AG10803 (cell line): ENCODE measurements around the gene RERE.
"Not testable (repeated sequence)": the region's sequence is repeated elsewhere in the genome, so short reads cannot be mapped to it uniquely, and the experiment has no call there.

Experiments used
- DNase-seq: peaks from one replicate; pipeline ENCODE4 v3.0.0; 2010; ENCODE audit warnings: low read depth
- H3K4me3 ChIP-seq: 2 replicates; pipeline ENCODE4 v1.5.1; 2011; ENCODE audit warnings: mild to moderate bottlenecking, low read length, control low read depth
- TF ChIP-seq, protein P1 (sequence below): conservative IDR thresholded peaks from 2 replicates; pipeline ENCODE4 v1.5.1; 2011; ENCODE audit warnings: mild to moderate bottlenecking, low read length, control low read depth, inconsistent platforms

RERE gene

DNA sequence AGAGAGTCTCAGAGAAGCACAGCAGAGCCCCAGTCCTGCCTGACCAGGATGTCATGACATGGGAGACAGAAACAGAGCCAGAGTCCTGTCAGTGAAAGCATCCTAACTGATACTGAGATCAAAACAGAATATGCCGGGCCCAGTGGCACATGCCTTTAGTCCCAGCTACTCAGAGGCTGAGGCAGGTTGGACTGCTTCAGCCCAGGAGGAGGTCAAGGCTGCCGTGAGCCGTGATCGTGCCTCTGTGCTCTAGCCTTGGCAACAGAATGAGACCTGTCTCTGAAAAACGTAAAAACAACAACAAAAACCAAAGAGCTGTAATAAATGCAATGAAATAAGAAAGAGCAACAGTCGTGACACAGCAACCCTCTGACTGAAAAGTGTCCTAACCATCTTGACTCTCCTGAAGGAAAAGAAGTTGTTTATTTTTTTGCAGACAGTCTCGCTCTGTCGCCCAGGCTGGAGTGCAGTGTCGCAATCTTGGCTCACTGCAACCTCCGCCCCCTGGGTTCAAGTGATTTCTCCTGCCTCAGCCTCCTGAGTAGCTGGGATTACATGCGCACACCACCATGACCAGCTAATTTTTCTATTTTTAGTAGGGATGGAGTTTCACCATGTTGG lies 310.3 kb downstream of the RERE start:
- DNase-seq = no peak
- H3K4me3 ChIP-seq = no peak overlapping the region
- TF ChIP-seq, protein P1, sequence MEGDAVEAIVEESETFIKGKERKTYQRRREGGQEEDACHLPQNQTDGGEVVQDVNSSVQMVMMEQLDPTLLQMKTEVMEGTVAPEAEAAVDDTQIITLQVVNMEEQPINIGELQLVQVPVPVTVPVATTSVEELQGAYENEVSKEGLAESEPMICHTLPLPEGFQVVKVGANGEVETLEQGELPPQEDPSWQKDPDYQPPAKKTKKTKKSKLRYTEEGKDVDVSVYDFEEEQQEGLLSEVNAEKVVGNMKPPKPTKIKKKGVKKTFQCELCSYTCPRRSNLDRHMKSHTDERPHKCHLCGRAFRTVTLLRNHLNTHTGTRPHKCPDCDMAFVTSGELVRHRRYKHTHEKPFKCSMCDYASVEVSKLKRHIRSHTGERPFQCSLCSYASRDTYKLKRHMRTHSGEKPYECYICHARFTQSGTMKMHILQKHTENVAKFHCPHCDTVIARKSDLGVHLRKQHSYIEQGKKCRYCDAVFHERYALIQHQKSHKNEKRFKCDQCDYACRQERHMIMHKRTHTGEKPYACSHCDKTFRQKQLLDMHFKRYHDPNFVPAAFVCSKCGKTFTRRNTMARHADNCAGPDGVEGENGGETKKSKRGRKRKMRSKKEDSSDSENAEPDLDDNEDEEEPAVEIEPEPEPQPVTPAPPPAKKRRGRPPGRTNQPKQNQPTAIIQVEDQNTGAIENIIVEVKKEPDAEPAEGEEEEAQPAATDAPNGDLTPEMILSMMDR = no peak

DNA sequence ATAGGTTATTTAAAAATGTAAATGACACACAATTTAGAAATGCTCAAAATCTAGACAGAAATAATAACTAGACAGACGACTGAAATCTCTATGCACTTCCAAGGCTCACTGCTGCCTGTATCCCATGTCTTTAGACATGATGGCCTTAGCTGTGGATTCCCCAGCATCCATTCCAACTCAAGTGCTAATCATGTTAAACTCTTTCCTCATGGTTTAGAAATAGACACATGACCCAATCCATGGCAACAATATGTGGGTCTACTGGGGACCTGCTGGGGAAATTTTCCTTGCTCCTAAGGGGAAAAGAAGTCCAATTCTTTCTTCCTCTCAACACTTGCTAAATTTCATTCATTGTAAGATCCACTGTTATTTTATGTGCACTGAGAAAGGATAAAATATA lies 311.0 kb downstream of the RERE start:
- no peak for DNase-seq
- TF ChIP-seq, protein P1 = no peak
- H3K4me3 ChIP-seq = no peak overlapping the region

DNA sequence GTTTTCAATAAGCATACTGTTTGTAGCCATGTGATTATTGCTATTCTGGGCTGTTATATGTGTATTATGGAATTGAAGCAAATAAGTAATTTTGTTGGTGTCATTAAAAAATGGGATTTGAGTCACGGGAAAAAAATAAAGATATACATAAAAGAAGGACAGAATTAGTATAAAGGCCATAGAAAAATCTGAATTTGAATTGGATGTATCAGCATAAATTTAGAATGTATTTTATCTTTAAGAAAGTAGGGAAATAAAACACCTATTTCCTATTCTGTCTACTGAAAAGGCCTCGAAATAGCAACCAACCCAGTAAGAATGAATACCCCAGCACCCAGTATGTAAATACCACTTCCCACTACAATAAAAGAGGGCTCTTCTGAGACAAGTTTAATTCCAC lies 313.6 kb downstream of the RERE start:
- DNase-seq = no peak
- H3K4me3 ChIP-seq = no peak overlapping the region
- TF ChIP-seq, protein P1 = no peak

DNA sequence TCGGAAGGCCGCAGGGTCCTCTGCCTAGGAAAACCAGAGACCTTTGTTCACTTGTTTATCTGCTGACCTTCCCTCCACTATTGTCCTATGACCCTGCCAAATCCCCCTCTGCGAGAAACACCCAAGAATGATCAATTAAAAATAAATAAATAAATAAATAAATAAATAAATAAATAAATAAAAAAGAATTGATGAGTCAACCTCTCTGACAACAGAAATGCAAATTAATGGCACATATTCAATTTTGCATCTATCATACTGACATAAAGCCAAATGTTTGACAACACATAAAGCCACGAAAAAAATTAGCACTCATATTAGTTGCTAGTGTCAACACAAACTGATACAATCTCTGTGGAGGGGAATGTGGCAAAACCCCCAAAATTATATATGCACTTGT lies 314.5 kb downstream of the RERE start:
- not testable (repeated sequence) for DNase-seq

DNA sequence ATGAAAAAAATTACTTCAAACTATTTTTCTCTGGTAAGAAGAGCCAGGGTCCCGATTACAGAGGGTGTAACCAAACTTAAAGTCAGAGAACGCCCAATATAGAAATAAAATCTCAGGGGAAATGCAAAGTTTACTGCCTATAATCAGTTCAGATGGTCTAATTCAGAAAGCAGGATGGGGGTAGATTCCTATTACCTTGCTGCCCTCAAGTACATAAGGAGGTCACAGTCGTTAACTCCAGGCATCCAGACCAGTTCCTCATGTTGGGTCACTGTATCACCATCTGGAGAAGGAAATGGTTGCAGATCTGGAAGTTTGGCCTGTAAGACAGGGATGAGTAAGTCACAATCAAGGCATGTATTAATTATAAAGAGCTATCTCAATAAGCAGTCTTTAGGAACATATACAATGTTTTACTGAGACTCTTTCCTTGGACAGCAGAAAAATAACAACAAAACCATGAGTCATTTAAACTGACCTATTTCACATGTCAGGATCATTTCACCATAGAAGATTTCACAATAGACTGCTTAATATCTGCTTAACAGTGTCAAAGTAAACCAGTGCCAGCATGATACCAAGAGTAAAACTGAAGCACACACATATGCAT lies 320.1 kb downstream of the RERE start:
- TF ChIP-seq, protein P1 = no peak
- H3K4me3 ChIP-seq = no peak overlapping the region
- DNase-seq = peak; percentile 83

More for the DNA sequence above, 314.5 kb downstream of the RERE start:
- not testable (repeated sequence) for H3K4me3 ChIP-seq

DNA sequence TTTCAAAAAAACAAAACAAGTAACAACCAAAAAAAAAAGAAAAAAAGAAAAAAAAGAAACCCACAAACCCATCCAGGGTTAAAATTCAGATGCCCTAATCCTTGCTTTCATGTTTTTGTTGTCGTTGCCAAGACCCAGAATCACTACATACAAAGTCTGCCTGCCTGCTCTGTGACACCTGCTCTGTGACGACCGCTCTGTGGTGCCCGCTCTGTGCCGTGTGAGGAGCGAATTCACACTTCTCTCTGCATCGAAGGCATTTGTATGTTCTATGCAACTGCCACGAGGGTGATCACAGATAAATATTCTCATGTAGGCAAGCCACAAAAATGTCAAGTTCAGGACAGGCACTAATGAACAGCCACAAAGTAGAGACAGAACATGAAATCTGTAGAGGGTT lies 321.0 kb downstream of the RERE start:
- TF ChIP-seq, protein P1 = no peak
- H3K4me3 ChIP-seq = no peak overlapping the region
- no peak for DNase-seq

DNA sequence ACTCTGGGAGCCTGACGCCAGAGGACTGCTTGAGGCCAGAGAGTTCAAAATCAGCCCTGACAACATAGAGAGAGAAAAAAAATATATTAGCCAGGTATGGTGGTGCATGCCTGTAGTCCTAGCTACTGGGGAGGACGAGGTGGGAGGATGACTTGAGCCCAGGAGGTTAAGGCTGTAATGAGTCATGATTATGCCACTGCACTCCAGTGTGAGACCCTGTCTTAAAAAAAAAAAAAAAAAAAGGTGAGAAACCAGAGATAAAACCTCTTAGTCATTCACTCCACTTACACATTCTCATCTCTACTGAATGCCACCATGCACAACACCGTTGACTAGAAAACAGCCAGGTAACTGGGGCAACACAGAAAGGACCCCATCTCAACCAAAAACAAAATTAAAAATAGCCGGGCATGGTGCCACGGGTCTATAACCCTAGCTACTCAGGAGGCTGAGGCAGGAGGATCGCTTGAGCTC lies 321.5 kb downstream of the RERE start:
- TF ChIP-seq, protein P1 = no peak
- H3K4me3 ChIP-seq = no peak overlapping the region
- no peak for DNase-seq
